Nephron (organoid): ENCODE data around the gene GATA1.

Experiments used
- H3K27ac Mint-ChIP-seq, 3 experiments: 2 replicates each; pipeline ENCODE4 v1.8.0; 2020; ENCODE audit warnings: mixed read lengths in 3 of 3, mild to moderate bottlenecking in 2 of 3, moderate library complexity in 1 of 3
- H3K27me3 Mint-ChIP-seq: 2 replicates; pipeline ENCODE4 v1.8.0; 2021; ENCODE audit warnings: low read depth, mild to moderate bottlenecking, moderate library complexity, mixed read lengths
- H3K36me3 Mint-ChIP-seq: 2 replicates; pipeline ENCODE4 v1.8.0; 2020; ENCODE audit warnings: low read depth, mixed read lengths
- H3K4me1 Mint-ChIP-seq: 2 replicates; pipeline ENCODE4 v1.8.0; 2020; ENCODE audit warnings: mixed read lengths
- H3K4me3 Mint-ChIP-seq, 3 experiments: 2 replicates each; pipeline ENCODE4 v1.8.0; 2020; ENCODE audit warnings: mild to moderate bottlenecking in 3 of 3, mixed read lengths in 3 of 3, moderate library complexity in 2 of 3
- H3K9me3 Mint-ChIP-seq: 2 replicates; pipeline ENCODE4 v1.8.0; 2020; ENCODE audit warnings: mixed read lengths
- TF ChIP-seq, protein P1 (sequence below), 3 experiments: fragments of 200-600 bp; sonication (generic); IDR thresholded peaks; one replicate each; pipeline ENCODE4 v1.5.0; 2021; ENCODE audit warnings: antibody characterized with exemption in 3 of 3; ENCODE audit not compliant: unreplicated experiment in 3 of 3

The GATA1 gene

DNA sequence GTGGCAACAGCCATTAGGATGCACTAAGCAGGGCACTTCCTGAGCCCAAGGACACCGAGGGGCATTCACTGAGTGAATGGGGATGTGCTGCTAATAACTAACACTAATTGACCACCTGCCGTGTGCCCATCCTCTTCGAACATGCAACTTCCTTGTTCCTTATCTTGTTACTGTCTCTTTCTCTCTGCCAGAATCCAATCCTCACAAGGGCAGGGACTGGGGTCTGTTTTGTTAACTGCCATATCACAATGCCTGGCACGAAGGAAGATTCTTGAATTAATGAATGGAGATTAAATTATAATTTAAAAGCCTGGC lies 41.2 kb downstream of the GATA1 start:
- peaks cover 33% of the 10 kb centered on the region for H3K9me3 Mint-ChIP-seq
- peaks cover 33% of the 10 kb centered on the region for H3K27me3 Mint-ChIP-seq
- H3K27ac Mint-ChIP-seq = no peak overlapping the region
- H3K4me1 Mint-ChIP-seq = no peaks in the 10 kb centered on the region
- no peak overlapping the region for H3K4me3 Mint-ChIP-seq
- TF ChIP-seq, protein P1, sequence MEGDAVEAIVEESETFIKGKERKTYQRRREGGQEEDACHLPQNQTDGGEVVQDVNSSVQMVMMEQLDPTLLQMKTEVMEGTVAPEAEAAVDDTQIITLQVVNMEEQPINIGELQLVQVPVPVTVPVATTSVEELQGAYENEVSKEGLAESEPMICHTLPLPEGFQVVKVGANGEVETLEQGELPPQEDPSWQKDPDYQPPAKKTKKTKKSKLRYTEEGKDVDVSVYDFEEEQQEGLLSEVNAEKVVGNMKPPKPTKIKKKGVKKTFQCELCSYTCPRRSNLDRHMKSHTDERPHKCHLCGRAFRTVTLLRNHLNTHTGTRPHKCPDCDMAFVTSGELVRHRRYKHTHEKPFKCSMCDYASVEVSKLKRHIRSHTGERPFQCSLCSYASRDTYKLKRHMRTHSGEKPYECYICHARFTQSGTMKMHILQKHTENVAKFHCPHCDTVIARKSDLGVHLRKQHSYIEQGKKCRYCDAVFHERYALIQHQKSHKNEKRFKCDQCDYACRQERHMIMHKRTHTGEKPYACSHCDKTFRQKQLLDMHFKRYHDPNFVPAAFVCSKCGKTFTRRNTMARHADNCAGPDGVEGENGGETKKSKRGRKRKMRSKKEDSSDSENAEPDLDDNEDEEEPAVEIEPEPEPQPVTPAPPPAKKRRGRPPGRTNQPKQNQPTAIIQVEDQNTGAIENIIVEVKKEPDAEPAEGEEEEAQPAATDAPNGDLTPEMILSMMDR (IDR thresholded peaks at IDR 0.05; ENCODE audit: unreplicated experiment in 3 of 3) = no peak
- H3K36me3 Mint-ChIP-seq = peaks cover 46% of the 10 kb centered on the region

DNA sequence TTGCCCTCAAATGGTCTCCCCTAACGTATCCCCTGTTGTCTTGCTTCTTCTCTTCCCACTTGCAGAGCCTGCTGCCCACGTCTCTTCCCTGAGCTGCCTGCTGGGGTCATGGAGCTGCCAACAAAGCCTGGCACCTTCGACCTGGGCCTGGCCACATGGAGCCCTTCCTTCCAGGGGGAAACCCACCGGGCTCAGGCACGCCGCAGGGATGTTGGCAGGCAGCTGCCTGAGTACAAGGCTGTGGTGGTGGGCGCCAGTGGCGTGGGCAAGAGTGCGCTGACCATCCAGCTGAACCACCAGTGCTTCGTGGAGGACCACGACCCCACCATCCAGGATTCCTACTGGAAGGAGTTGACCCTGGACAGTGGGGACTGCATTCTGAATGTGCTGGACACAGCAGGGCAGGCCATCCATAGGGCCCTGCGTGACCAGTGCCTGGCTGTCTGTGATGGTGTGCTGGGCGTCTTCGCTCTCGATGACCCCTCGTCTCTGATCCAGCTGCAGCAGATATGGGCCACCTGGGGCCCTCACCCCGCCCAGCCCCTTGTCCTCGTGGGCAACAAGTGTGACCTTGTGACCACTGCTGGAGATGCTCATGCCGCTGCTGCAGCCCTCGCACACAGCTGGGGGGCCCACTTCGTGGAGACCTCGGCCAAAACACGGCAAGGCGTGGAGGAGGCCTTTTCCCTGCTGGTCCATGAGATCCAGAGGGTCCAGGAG lies 42.8 kb downstream of the GATA1 start:
- Mint-ChIP-seq H3K27ac (no peak overlapping the region), H3K4me1 (no peaks in the 10 kb centered on the region), H3K27me3 (peaks cover 49% of the 10 kb centered on the region), H3K4me3 (no peak overlapping the region), H3K9me3 (peaks cover 29% of the 10 kb centered on the region), H3K36me3 (peaks cover 38% of the 10 kb centered on the region)
- TF ChIP-seq, protein P1 (IDR thresholded peaks at IDR 0.05; ENCODE audit: unreplicated experiment in 3 of 3) = no peak

DNA sequence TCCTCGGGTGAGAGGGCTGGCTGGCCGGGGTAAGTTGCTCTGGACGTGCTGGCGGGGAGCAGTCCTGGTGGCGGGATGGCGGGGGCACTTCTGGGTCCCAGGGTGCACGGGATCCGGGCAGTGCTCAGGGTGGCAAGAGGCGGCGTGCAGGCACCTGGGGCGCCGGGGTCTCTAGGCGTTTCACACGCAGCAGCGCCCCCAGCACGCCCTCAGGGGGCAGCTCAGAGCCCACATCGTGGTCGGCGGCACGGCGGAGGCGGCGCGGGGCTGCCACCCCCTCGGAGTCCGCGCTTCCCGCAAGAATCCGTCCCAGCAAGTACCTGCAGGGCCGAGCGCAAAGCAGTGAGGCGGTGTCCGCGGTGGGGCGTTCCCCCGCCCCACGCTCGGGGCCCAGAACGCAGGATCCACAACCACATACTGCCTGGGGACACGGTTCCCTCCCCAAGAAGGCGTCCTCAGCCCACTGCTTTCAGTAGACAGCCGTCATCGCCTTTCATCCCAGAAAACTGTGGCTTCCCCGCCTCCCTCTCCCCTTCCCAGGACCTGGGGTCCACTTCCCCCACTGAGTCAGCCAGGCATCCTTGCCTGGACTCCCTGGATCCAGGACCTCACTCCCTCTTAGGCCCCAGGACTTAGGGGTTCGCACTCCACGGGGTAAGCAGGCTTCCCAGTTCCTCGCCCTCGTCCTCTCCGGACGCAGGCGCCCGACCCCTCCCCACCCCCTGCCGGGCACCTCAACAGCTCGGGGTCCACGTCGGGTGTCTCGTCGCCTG lies 44.9 kb downstream of the GATA1 start:
- TF ChIP-seq, protein P1 (IDR thresholded peaks at IDR 0.05; ENCODE audit: unreplicated experiment in 3 of 3) = no peak
- peaks cover 24% of the 10 kb centered on the region for H3K9me3 Mint-ChIP-seq
- no peak overlapping the region for H3K27ac Mint-ChIP-seq
- H3K36me3 Mint-ChIP-seq = peaks cover 18% of the 10 kb centered on the region
- H3K4me1 Mint-ChIP-seq = peaks cover 6% of the 10 kb centered on the region
- H3K27me3 Mint-ChIP-seq = peaks cover 66% of the 10 kb centered on the region
- no peak overlapping the region for H3K4me3 Mint-ChIP-seq

DNA sequence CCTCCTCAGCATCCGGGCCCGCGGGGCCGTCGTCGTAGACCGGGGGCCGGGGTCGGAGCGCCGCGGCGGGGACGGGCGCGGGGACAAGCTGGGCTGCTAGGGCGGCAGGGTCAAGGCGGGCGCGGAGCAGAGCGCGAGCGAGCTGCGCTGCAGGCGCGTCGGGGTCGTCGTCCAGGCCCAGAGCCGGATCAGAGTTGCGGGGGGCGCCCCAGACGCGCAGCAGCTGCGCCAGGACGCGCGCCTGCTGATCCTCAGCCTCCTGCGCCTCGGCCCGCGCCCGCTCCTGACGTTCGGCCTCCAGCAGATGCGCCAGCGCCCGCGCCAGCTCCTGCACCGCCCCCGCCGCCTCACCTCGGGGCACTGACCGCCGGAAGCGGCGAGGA lies 45.5 kb downstream of the GATA1 start:
- peaks cover 6% of the 10 kb centered on the region for H3K4me1 Mint-ChIP-seq
- no peak overlapping the region for H3K4me3 Mint-ChIP-seq
- peaks cover 69% of the 10 kb centered on the region for H3K27me3 Mint-ChIP-seq
- H3K27ac Mint-ChIP-seq = no peak overlapping the region
- TF ChIP-seq, protein P1 (IDR thresholded peaks at IDR 0.05; ENCODE audit: unreplicated experiment in 3 of 3) = no peak
- peaks cover 27% of the 10 kb centered on the region for H3K9me3 Mint-ChIP-seq
- peaks cover 18% of the 10 kb centered on the region for H3K36me3 Mint-ChIP-seq

DNA sequence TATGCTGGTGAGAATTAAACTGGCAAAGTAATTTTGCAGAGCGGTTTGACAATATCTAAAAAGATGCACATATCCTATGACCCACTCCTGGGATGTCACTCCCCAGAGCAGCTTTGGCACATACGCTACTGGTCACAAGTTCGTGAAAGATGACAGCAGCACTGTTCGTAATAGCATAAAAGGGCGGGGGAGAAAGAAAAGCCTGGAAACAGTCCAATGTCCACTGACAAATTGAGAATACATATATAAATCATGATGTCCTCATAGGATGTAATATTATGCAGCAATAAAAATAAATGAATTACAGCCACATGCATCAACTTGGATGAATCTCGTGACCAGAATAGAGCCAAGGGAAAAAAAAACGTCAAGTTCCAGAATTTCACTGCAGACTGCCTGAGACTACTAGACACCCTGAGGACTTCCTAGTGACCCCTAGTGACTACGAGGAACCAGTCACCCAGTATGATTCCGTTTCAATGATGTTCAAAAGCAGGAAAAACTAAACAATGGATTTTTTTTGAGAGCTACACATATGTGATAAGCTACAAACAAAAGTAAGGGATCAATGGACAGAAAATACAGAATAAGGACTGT lies 47.2 kb downstream of the GATA1 start:
- TF ChIP-seq, protein P1 (IDR thresholded peaks at IDR 0.05; ENCODE audit: unreplicated experiment in 3 of 3) = no peak
- Mint-ChIP-seq H3K4me1 (peaks cover 6% of the 10 kb centered on the region), H3K9me3 (peaks cover 15% of the 10 kb centered on the region), H3K27ac (peak overlapping the region in 1 of 3 experiments; percentile 15), H3K36me3 (peaks cover 4% of the 10 kb centered on the region), H3K27me3 (peaks cover 71% of the 10 kb centered on the region), H3K4me3 (peak overlapping the region; percentile 74 to 82 (median 76))
